NOMO-1 treated with DMSO at 0.1 percent for 48 hours (cell line): ENCODE measurements around the gene PPP3CA.
"Not testable (repeated sequence)": the region's sequence is repeated elsewhere in the genome, so short reads cannot be mapped to it uniquely, and the experiment has no call there.

Experiments
- DNase-seq: peaks from one replicate; lab custom pipeline; 2025; ENCODE audit not compliant: unreplicated experiment; lab: John Stamatoyannopoulos, UW

Gene PPP3CA

DNA sequence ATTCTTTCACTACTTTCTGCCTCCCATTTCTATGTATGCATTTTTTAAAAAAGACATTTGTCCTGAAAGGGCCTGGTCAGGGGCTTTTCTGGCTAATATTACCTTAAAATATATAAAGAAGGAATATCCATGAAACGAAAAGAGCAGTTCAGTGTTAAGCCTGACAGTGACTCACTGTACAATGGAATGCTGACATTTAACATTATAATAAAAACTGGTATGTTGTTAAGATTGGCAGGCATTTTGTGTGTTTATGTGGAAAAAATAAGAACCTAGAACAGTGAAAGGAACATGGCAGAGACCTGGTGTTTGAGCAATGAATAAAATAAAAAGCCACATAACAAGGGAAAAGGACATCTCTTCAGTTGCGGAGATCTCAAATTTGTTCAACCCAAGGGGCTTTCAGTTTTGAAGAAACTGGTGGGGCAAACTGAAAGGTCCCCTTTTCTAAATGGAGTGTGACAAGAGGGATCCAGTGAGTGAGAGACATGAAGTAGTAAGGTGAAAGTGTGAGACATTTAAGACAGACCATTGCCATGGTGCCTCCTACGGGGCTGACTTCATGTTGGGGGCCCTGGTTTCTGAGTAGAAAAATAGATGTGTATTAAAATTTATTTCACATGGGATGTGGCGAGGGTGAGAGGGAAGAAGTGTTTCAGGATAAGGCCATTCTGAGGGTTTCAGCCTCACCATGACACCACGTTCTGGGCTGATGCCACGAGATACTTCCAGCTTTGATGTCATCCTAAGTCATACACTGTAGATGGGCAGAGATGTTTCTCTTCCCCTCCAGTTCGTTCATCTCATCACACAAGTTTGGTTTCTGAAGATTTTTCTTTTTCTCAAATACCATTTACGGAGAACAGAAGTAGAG is 324.9 kb downstream of the PPP3CA start:
- DNase-seq = no peak

DNA sequence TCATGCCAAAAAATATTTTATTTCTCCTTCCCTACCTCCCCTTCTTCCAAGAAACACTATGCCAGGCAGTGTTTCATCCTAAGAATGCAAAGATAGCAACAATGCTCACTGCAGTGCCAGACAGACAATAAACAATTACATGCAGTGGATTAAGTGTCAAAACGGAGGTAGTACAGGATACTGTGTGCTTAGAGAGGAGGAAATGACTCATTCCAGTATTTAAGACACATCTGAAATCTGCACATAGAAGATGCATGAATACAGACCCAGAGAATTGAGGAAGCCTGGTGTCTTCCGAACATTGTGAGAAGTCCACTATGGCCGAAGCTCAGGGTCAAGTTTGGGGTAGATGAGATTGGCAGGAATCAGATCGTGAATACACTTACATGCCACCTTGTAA is 326.4 kb downstream of the PPP3CA start:
- DNase-seq = peak; percentile 85

DNA sequence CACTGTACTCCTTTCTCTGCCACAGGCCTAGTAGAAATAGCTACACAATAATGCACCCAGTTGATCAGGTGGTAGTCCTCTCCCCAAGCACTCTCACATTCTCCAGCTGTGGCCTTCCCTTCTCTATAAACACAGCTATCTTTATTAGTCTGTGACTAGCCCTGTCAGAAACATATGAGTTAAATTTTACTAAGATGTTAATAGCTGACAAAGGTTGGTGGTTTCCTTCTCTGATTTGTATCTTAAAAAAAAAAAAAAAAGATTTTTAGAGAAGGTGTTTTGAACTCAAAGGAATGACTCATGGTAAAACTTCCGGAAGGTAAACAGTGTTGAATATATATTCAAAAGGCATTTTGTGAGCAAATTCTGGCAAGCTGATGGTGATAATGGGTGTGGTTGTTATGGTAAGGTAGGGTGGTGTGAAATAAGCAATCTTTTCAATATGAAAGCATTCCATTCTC is 327.4 kb downstream of the PPP3CA start:
- DNase-seq = no peak

DNA sequence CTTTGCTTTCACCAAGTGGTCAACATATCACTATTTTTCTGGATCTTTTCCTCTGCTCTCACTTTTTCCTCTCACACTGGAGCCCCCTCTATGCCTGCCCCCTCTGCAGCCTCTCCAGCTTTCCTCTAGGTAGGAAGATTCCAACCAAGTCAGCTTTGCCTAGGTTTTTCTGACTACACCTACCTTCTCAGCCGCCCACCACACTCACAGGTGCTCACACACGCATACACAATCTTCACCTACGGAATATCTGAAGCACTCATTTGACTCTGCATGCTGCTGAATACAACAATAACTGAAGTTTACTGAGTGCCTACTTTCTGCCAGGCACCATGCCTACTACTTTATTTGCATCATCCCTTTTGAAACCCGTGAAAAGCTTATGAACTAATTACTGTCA is 328.0 kb downstream of the PPP3CA start:
- DNase-seq = no peak

DNA sequence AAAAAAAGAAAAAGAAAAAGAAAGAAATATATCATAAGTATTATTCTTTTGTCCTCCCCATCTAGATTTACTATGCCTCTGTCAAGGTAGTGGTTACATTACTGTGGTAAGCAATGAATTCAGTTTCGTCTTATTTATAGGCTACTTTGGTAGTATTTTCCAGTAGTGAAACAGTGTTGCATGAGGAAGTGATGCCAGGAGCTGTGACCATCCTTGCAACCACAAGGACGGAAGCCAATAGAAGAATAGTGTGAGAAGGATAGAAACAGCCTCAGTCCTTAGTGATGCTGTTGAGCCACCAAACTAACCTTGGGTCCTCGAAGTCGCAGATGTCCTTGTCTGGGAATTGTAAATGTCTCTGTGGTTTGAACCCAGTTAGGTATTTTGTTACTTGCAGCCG is 328.5 kb downstream of the PPP3CA start:
- DNase-seq = peak; percentile 95

DNA sequence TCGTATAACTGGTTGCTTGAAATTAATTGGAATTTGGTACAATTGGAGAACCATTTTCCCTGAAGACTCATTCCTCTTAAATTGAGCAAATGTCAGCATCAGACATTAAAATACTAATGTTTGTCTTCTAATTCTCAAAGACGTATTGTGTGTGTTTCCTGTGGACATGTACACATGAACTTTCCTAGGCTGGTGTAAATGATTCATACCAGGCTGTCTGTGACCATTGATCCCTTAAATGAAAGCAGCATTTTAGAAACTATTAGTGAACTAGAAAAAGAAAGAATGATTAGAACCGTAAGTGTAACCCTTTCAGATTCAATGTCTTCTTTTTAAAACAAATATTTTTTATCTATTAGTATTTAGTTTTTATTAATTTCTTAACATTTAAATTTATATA is 332.9 kb downstream of the PPP3CA start:
- no peak for DNase-seq

DNA sequence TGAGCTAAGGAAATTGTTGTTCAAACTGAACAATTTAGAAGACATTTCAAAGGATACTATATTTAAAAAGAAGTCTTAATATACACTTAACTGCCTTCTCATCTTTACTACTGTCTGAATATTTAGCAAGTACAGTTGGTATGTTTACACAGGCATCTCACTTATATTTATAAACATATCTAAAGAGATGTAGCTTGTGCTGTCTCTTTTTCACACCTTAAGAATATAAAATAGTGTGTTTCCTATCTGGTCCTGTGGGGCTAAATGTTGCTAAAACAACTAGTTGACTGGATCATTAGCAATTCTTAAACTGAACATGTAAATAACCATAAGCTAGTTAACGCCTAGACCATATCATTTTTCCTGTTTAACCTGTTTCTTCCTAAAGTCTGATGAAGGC is 336.3 kb downstream of the PPP3CA start:
- no peak for DNase-seq

DNA sequence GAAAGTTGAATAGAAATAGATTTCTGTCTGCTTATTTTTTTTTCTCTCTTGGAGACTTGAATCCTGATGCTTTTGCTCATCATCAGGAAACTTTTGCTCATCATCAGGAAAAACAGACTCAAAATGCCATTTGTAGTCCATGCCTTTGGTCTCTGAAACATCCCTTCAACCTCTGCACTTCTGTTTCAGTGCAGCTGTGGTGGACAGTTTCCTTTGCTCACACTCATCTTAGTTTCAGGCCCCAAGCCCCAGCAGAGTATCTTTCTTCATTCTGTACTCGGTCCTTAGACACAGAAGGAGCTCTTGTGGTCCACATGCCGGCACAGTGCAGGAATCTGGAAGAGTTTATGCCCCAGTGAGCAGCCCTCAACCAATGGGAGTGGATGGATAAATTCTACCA is 337.9 kb downstream of the PPP3CA start:
- DNase-seq = no peak

DNA sequence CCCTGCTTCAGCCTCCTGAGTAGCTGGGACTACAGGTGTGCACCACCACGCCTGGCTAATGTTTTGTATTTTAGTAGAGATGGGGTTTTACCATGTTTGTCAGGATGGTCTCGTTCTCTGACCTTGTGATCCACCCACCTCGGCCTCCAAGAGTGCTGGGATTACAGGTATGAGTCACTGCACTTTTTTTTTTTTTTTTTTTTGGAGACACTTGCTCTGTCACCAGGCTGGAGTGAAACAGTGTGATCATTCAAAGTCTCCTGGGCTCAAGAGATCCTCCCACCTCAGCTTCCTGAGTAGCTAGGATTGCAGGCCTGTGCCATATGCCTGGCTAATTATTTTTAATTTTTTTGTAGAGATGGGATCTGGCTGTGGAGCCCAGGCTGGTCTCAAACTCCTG is 338.8 kb downstream of the PPP3CA start:
- DNase-seq = no peak

DNA sequence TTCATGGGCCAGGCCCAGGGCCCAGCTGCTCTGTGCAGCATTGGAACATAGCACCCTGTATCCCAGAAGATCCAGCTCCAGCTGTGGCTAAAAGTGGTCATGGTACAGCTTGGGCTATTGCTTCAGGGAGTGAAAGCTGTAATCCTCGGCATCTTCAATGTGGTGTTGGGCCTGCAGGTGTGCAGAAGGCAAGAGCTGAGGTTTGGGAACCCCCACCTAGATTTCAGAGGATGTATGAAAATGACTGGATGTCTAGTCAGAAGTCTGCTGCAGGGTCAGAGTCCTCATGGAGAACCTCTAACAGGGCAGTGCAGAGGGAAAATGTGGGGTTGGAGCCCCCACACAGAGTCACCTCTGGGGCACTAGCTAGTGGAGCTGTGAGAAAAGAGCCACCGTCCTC is 341.7 kb downstream of the PPP3CA start:
- DNase-seq = no peak

DNA sequence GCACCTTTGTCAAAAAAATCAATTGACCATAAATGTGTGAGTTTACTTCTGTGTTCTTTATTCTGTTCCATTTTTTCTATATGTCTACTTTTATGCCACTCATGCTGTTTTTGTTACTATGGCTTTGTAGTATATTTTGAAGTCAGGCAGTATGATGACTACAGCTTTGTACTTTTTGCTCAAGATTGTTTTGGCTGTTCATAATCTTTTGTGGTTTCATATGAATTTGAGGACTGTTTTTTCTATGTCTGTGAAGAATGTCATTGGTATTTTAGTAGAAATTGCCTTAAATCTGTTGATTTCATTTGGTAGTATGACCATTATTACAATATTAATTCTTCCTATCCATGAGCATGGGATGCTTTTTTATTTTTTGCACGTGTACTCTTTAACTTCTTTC is 346.8 kb downstream of the PPP3CA start:
- DNase-seq = no peak

DNA sequence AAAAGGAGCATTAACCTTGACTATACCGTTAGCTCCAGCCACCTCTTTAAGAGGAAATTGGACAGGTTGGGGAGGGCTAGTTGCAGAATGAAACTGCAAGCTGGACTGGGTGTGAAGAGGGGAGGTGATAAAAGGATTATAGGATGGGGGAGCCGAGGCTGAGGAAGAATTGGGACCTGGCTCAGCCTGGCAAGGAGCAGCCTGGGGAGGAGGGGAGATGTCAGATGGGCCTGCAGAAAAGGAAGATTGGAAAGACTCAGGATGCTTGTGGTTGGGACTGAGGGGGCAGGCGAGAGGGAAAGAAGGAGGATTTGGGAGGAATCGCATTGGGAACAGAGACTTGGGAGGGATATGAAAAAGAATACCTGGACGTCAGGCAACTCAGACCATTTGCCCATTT is 351.7 kb downstream of the PPP3CA start:
- no peak for DNase-seq

DNA sequence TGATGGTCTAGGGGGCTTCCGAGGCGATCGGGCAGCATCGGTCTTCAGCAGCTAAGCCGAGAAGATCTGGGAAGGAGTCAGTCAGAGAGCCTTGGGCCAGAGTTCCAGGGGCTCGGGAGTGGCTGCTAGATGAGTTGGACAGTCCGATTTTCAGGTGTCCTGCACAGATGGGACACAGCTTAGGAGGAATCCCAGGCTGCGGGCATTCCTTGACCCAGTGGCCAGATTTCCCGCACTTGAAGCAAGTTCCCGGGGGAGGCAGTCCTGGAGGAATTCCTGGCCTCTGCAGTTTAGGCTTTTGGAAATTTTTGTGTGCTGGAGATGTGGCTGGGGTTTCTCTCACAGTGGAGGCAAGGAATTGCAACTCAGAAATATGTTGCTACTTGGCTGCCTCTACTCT is 352.3 kb downstream of the PPP3CA start:
- not testable (repeated sequence) for DNase-seq

DNA sequence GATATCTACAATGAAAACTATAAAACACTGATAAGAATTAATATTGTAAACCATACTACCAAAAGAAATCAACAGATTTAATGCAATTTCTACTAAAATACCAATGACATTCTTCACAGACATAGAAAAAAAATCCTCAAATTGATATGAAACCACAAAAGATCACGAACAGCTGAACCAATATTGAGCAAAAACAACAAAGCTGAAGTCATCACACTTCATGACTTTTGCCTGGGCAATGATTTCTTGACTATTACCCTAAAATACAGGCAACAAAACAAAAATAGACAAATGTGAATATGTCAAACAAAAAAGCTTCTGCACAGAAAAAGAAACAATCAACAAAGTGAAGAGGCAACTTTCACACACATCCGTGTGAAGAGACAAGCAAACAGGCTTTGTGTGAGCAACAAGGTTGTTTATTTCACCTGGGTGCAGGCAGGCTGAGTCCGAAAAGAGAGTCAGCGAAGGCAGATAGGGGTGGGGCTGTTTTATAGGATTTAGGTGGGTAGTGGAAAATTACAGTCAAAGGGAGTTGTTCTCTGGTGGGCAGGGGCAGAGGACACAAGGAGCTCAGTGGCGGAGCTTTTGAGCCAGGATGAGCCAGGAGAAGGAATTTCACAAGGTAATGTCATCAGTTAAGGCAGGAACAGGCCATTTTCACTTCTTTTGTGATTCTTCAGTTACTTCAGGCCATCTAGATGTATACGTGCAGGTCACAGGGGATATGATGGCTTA is 355.8 kb downstream of the PPP3CA start:
- DNase-seq = not testable (repeated sequence)

DNA sequence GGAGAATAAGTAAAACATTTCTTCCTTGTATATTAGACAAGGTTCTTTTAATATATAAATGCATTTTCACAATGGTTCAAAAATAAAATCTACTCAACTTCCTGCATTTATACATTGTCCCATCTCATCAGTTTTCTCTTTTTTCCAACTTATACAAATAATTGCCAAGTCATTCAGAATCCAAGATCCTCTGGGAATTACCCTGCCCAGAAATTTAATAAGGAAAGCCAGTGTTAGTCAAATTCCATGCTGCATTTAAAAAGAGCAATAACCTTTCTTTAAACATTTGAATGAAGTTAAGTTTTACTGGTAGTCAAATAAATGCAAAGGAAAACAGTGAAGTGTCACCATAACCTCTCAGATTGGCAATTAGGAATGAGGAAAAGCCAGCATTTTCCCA is 357.9 kb downstream of the PPP3CA start:
- DNase-seq = no peak

DNA sequence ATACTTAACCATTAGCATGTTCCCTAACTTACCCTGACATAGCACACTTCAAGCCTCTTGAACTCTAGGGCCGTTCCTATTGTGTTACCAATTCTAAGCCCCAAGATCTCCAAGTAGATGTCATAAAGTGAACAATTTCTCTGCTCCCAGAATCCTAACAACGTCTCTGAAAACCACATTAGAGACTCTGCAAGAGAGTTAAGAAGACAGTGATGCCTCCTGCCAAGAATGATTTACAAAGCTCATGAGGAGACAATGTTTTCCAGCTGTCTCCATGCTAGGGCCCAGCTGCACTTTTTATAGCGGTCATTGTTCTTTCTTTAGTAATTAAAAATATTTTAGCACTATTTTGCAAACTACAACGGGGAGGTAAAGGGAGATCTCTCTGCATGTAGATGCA is 358.4 kb downstream of the PPP3CA start:
- DNase-seq = no peak

DNA sequence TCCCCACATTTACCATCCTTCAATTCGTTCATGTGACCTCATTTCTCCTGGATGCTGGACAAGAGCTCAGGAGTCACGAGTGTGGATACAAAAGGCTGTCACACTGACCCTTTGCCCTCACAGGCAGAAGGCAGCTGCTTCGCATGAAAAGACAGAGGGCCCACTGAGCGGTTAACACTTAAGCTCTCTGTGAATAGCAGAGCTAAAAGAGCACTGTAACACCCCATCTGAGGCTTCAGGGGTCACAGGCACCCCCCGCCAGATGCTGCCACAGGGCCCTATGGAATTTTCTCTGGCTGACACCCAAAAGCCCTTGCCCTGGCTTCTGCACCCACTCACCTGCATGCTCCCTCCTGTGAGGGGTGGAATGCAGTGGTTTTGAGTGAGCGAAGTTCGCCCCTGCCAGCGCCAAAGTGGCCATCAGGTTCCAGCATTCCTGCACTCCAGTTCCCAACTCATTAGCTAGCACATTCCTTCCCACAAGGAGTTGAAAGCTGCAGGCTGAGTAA is 360.9 kb downstream of the PPP3CA start:
- no peak for DNase-seq

DNA sequence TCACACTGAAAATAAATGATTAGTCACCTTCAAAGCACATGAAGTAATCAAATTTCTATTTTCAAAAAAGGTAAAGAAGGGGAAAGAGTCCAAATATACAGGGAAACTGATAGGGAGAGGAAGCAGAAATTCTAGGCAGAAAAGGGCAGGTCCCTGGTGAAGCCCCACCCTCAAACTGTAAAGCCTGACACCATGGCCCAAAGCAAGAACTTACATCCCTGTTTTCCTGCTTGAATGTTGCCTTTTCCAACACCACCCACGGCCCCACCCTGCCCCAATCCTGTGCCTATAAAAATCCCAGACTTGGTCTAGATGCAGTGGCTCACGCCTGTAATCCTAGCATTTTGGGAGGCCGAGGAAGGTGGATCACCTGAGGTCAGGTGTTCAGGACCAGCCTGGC is 361.8 kb downstream of the PPP3CA start:
- DNase-seq = no peak

DNA sequence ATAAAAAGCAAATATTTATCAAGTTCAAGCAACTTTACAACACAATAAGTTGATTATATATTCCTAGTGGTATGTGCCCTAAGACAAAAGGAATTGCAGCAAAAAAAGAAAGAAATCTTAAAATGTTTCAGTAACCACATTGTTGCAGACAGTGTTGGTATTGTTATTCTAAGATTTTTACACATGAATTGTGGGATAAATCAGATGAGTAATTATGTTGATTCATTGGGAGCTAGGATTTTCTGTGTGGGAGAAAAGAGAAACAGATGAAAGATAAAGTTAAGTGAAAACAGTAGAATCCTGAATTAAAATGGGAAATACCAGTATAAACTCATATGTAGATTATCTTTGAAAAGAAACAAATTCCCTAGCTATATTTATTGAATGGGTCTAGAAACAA is 362.4 kb downstream of the PPP3CA start:
- no peak for DNase-seq

DNA sequence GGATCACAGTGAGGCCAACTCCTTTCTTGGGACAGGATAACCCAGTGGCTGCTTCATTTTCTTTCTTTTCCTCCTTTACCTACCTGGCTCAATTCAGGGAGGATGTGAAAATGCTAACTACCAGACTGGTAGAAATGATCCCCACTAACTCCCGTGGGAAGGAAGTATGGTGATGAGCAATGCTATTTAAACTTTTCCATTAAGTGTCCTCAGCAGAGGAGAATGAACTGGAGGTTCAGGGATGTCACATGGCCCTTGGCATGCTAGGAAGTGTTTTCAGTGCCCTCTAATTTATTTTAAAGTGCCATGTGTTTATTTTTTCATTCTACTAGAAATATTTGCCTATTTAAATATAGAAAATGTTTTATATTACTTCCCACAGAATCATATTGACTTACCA is 363.9 kb downstream of the PPP3CA start:
- DNase-seq = no peak

DNA sequence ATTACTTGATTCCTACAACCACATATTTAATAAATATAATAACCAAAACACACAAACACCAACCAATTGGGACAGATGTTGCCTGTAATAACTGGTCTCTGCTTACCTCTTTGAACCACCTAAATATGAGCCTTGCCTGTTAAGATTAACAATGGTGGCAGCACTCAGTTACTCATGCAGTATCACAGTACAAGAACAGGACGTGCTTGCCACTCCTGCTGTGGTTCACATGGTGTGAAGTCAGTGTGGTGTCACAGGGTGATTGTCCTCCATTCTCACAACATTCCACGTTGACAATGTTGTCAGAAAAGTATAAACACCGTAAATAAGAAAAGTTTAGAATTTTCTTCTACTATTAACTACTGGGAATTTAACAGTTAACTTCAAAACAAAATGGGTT is 365.0 kb downstream of the PPP3CA start:
- DNase-seq = no peak
